Naive B cell (primary cell): ENCODE data around the gene SCLY. TPM values are rescaled to one million over a fixed set of nuclear protein-coding genes. Genes with fewer than 3 reads are reported as not detected.
"Not testable (repeated sequence)": the region's sequence is repeated elsewhere in the genome, so short reads cannot be mapped to it uniquely, and the experiment has no call there.

Experiments used
- ATAC-seq, 2 donors: fragments of 150-1000 bp; cut with Tn5 transposase; 2 replicates each; pipeline ENCODE4 v1.10.0; 2021; ENCODE audit warnings: low read depth in 2 of 2, mild to moderate bottlenecking in 2 of 2, moderate library complexity in 2 of 2
- DNase-seq: peaks from one replicate; pipeline ENCODE4 v3.0.0; 2022
- H3K27ac Mint-ChIP-seq, 6 donors: one replicate each; pipeline ENCODE4 v1.8.0; 2020 to 2022; ENCODE audit warnings: mild to moderate bottlenecking in 6 of 6, mixed read lengths in 6 of 6, moderate library complexity in 5 of 6, inconsistent platforms in 2 of 6
- H3K27me3 Mint-ChIP-seq, 3 donors: one replicate each; pipeline ENCODE4 v1.8.0; 2021 to 2022; ENCODE audit warnings: mixed read lengths in 3 of 3, mild to moderate bottlenecking in 1 of 3
- H3K36me3 Mint-ChIP-seq, 2 donors: one replicate each; pipeline ENCODE4 v1.8.0; 2020 to 2022; ENCODE audit warnings: mixed read lengths in 2 of 2, inconsistent platforms in 1 of 2, mild to moderate bottlenecking in 1 of 2
- H3K4me1 Mint-ChIP-seq, 3 donors: one replicate each; pipeline ENCODE4 v1.8.0; 2020 to 2022; ENCODE audit warnings: mixed read lengths in 3 of 3, inconsistent platforms in 1 of 3, mild to moderate bottlenecking in 1 of 3, moderate library complexity in 1 of 3
- H3K4me3 Mint-ChIP-seq, 8 donors: one replicate each; pipeline ENCODE4 v1.8.0; 2020 to 2022; ENCODE audit warnings: mild to moderate bottlenecking in 8 of 8, mixed read lengths in 8 of 8, moderate library complexity in 8 of 8, inconsistent platforms in 2 of 8
- H3K9me3 Mint-ChIP-seq, 7 donors: one replicate each; pipeline ENCODE4 v1.8.0; 2020 to 2022; ENCODE audit warnings: mixed read lengths in 7 of 7, mild to moderate bottlenecking in 5 of 7, inconsistent platforms in 2 of 7, moderate library complexity in 1 of 7
- polyA plus RNA-seq, 6 donors: library from polyadenylated mRNA; unstranded; fragments of 300-500 nt; fragmentation: Illumina TruSeq; gene quantifications; one replicate each; pipeline ENCODE4 v1.2.3, GENCODE V29; 2021; ENCODE audit warnings: low read depth in 6 of 6

SCLY gene
- polyA plus RNA-seq, 6 donors from 2014 or later: 11.5 to 18.8 (median 15.6) TPM

DNA sequence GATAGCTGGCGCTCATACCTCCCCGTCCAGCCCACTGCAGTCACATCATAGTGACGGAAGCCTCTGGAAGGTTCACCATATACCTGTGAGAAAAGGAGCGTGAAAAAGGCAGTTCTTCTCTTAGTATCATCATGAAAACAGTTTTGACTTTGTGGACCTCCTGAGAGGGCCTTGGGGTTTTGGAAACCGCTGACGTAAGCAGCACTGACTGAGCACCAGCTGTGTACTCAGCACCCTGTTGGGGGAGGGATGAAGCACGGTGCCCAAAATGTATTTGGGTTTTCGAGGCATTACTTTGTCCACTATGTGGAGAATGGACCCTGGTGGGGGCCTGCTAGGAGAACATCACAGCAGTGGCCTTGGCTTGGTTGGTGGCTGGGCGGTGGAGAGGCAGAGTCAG lies 5.4 kb downstream of the SCLY start:
- H3K27ac Mint-ChIP-seq: peak overlapping the region in 1 of 6 donors; percentile 1
- no peaks in the 10 kb centered on the region for H3K27me3 Mint-ChIP-seq
- no peaks in the 10 kb centered on the region for H3K9me3 Mint-ChIP-seq
- ATAC-seq (no peak), DNase-seq (no peak)
- H3K4me3 Mint-ChIP-seq: no peak overlapping the region
- peaks cover 9 to 16% (median 11%) of the 10 kb centered on the region in 3 donors for H3K4me1 Mint-ChIP-seq
- peaks cover 7 to 17% of the 10 kb centered on the region in 2 donors for H3K36me3 Mint-ChIP-seq

- DNase-seq, H3K4me3 Mint-ChIP-seq, H3K27me3 Mint-ChIP-seq, ATAC-seq, H3K9me3 Mint-ChIP-seq: not testable (repeated sequence)
- H3K27ac Mint-ChIP-seq: peak overlapping the region in 1 of 6 donors; percentile 1
- peaks cover 10 to 22% of the 10 kb centered on the region in 2 donors for H3K36me3 Mint-ChIP-seq
- H3K4me1 Mint-ChIP-seq: peaks cover 4 to 11% (median 6%) of the 10 kb centered on the region in 3 donors
Observed at GRCh38 chr2:238066718-238067117, 5.9 kb downstream of the SCLY start.

- peaks cover 22 to 33% of the 10 kb centered on the region in 2 donors for H3K36me3 Mint-ChIP-seq
- peak overlapping the region in 1 of 8 donors; percentile 6 for H3K4me3 Mint-ChIP-seq
- peaks cover 0 to 3% (median 1%) of the 10 kb centered on the region in 3 donors for H3K4me1 Mint-ChIP-seq
- no peaks in the 10 kb centered on the region for H3K27me3 Mint-ChIP-seq
- ATAC-seq (no peak), DNase-seq (no peak)
- H3K9me3 Mint-ChIP-seq: peaks cover 0 to 6% (median 0%) of the 10 kb centered on the region in 7 donors
- peak overlapping the region in 2 of 6 donors; percentile 21 to 22 for H3K27ac Mint-ChIP-seq
Observed at GRCh38 chr2:238067939-238068338, 7.1 kb downstream of the SCLY start.

DNA sequence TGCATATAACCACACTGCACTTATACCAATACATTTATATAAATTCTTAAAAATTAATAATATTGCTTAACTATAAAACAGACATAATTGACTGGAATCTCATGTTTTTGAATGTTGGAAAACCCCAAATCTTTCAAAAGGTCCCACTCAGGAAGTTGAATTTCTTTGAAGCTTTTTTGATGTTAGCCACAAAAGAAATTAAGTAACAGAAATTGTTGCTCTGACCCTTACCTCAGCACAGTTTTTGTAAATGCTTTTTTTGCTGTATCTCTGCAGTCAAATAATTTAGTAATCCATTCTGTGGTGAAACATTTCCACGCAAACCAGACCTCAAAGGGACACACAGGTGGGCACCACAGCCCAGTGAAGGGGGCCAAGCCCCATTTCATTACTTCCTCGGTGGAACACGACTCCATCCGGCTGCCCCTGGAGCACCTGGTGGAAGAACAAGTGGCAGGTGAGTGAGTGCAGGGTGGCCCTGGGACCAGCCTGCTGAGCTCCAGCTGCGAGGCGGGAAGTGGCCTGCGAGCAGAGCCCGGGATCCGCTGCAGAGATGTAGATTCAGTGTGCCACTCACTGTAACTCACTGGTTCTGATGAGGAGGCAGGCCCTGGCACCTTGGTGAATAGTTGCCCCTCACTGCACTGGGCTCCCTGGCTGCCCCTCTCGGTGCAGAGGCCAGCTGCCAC lies 8.4 kb downstream of the SCLY start:
- Mint-ChIP-seq H3K27ac (no peak overlapping the region), H3K36me3 (peaks cover 25 to 33% of the 10 kb centered on the region in 2 donors), H3K9me3 (peaks cover 0 to 6% (median 0%) of the 10 kb centered on the region in 7 donors), H3K4me3 (no peak overlapping the region), H3K4me1 (peaks cover 0 to 3% (median 0%) of the 10 kb centered on the region in 3 donors), H3K27me3 (no peaks in the 10 kb centered on the region)
- DNase-seq (no peak), ATAC-seq (no peak)

DNA sequence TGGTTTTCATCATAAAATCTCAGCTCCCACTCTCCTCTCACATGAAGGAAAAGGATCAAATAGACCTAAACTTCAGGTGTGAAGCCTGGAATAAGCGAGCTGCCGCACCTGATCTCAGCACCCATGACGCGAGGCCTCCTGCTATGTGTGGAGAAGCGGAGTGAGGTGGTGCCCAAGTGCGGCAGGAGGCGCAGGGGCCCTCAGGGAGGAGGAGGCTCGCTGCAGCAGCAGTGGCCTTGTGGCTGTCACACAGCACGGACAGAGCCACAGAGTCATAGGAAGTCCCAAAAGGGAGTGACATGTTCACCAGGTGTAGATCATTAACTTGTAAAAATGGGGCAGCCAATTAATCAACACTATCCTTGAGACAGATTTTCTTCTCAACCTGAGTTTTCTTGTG lies 9.1 kb downstream of the SCLY start:
- H3K4me3 Mint-ChIP-seq: no peak overlapping the region
- peaks cover 0 to 3% (median 2%) of the 10 kb centered on the region in 3 donors for H3K4me1 Mint-ChIP-seq

GRCh38 chr2:238075397-238075796 lies 14.6 kb downstream of the SCLY start:
- peaks cover 38 to 45% of the 10 kb centered on the region in 2 donors for H3K36me3 Mint-ChIP-seq
- peak overlapping the region in 1 of 6 donors; percentile 19 for H3K27ac Mint-ChIP-seq
- H3K4me1 Mint-ChIP-seq: peaks cover 0 to 4% (median 0%) of the 10 kb centered on the region in 3 donors
- ATAC-seq: no peak
- peaks cover 0 to 7% (median 3%) of the 10 kb centered on the region in 7 donors for H3K9me3 Mint-ChIP-seq
- DNase-seq: no peak
- no peak overlapping the region for H3K4me3 Mint-ChIP-seq
- no peaks in the 10 kb centered on the region for H3K27me3 Mint-ChIP-seq

More for the DNA sequence above, 9.1 kb downstream of the SCLY start:
- no peak for ATAC-seq
- Mint-ChIP-seq H3K36me3 (peaks cover 25 to 33% of the 10 kb centered on the region in 2 donors), H3K27me3 (no peaks in the 10 kb centered on the region), H3K9me3 (peaks cover 0 to 6% (median 0%) of the 10 kb centered on the region in 7 donors), H3K27ac (no peak overlapping the region)
- no peak for DNase-seq

DNA sequence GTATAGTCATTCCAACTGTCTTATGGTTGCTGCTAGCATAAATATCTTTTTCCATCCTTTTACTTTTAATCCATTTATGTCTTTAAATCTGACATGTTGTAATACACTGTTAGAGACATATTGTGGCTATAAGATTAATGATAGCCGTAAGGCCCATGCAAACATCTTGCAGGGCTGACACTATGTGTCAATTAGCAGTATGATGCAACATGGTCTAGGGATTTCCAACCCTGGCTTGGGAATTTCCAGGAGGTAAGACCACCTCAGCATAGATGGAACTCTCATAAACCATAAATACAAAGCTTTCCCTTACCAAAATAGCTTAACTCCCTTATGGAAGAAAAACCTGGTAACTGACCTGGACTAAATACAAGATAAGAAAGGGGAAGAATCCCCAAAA lies 16.5 kb downstream of the SCLY start:
- peaks cover 35 to 43% of the 10 kb centered on the region in 2 donors for H3K36me3 Mint-ChIP-seq
- no peak overlapping the region for H3K27ac Mint-ChIP-seq
- peaks cover 0 to 4% (median 0%) of the 10 kb centered on the region in 3 donors for H3K4me1 Mint-ChIP-seq
- no peak overlapping the region for H3K4me3 Mint-ChIP-seq
- peaks cover 0 to 9% (median 3%) of the 10 kb centered on the region in 7 donors for H3K9me3 Mint-ChIP-seq
- no peak for ATAC-seq
- no peaks in the 10 kb centered on the region for H3K27me3 Mint-ChIP-seq
- no peak for DNase-seq

- ATAC-seq: no peak
- no peak for DNase-seq
- Mint-ChIP-seq H3K36me3 (peaks cover 32 to 48% of the 10 kb centered on the region in 2 donors), H3K4me1 (peaks cover 0 to 2% (median 0%) of the 10 kb centered on the region in 3 donors), H3K27me3 (no peaks in the 10 kb centered on the region), H3K9me3 (peaks cover 0 to 6% (median 3%) of the 10 kb centered on the region in 7 donors), H3K27ac (peak overlapping the region in 1 of 6 donors; percentile 31), H3K4me3 (no peak overlapping the region)
Observed at GRCh38 chr2:238079874-238080327, 19.1 kb downstream of the SCLY start.

GRCh38 chr2:238080518-238080917 lies 19.7 kb downstream of the SCLY start:
- Mint-ChIP-seq H3K36me3 (peaks cover 37 to 52% of the 10 kb centered on the region in 2 donors), H3K9me3 (peaks cover 0 to 4% (median 3%) of the 10 kb centered on the region in 7 donors), H3K4me1 (peaks cover 0 to 3% (median 0%) of the 10 kb centered on the region in 3 donors), H3K27me3 (no peaks in the 10 kb centered on the region), H3K4me3 (no peak overlapping the region), H3K27ac (no peak overlapping the region)
- ATAC-seq: no peak
- no peak for DNase-seq

GRCh38 chr2:238081150-238081549 lies 20.3 kb downstream of the SCLY start:
- DNase-seq: no peak
- H3K27me3 Mint-ChIP-seq: no peaks in the 10 kb centered on the region
- H3K36me3 Mint-ChIP-seq: peaks cover 37 to 52% of the 10 kb centered on the region in 2 donors
- peaks cover 0 to 4% (median 3%) of the 10 kb centered on the region in 7 donors for H3K9me3 Mint-ChIP-seq
- peak overlapping the region in 1 of 6 donors; percentile 22 for H3K27ac Mint-ChIP-seq
- no peak overlapping the region for H3K4me3 Mint-ChIP-seq
- no peak for ATAC-seq
- H3K4me1 Mint-ChIP-seq: peaks cover 0 to 3% (median 0%) of the 10 kb centered on the region in 3 donors

DNA sequence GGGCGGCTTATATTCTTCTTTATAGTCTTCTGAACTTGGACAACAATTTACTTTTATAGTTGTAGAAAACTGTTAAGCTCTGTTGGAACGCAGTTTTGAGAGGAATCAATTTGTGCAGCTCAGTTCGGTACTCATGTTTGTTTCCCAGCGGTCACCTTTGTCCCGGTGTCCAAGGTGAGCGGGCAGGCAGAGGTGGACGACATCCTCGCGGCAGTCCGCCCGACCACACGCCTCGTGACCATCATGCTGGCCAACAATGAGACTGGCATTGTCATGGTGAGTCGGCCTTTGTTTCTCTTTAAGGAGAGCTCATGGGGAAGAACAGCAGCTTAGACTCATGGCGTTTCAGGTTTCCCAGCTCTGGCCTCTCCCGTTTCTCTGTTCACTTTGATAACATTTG lies 20.8 kb downstream of the SCLY start:
- ATAC-seq: no peak
- Mint-ChIP-seq H3K27ac (no peak overlapping the region), H3K9me3 (peaks cover 0 to 4% (median 3%) of the 10 kb centered on the region in 7 donors), H3K27me3 (no peaks in the 10 kb centered on the region), H3K4me3 (no peak overlapping the region), H3K36me3 (peaks cover 35 to 48% of the 10 kb centered on the region in 2 donors), H3K4me1 (peaks cover 0 to 3% (median 0%) of the 10 kb centered on the region in 3 donors)
- DNase-seq: no peak

DNA sequence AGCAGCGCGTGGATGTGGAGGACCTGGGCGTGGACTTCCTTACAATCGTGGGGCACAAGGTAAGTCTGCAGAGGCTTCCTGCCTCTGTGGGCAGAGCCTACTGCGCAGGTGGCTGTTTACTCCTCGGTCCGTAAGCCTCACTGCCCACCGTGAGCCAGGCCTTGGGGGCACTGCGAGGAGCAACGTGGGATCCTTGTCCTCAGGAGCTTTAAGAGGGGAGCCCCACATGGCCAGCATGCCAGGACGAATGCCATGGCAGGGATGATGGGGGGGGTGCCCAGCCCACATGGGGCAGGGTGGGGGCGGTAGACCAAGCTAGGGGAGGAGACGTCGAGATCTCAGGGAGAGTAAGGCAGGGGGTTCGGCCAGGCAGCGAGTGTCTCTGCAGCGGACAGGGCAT lies 21.4 kb downstream of the SCLY start:
- Mint-ChIP-seq H3K27me3 (no peaks in the 10 kb centered on the region), H3K4me3 (no peak overlapping the region), H3K27ac (no peak overlapping the region), H3K9me3 (peaks cover 0 to 3% (median 0%) of the 10 kb centered on the region in 7 donors), H3K4me1 (peaks cover 4 to 5% (median 4%) of the 10 kb centered on the region in 3 donors), H3K36me3 (peaks cover 29 to 42% of the 10 kb centered on the region in 2 donors)
- ATAC-seq (no peak), DNase-seq (no peak)

GRCh38 chr2:238082827-238083226 lies 22.0 kb downstream of the SCLY start:
- no peak for DNase-seq
- no peak overlapping the region for H3K27ac Mint-ChIP-seq
- no peak overlapping the region for H3K4me3 Mint-ChIP-seq
- ATAC-seq: no peak
- H3K4me1 Mint-ChIP-seq: peaks cover 8 to 12% (median 10%) of the 10 kb centered on the region in 3 donors
- H3K27me3 Mint-ChIP-seq: no peaks in the 10 kb centered on the region
- peaks cover 27 to 42% of the 10 kb centered on the region in 2 donors for H3K36me3 Mint-ChIP-seq
- H3K9me3 Mint-ChIP-seq: peaks cover 0 to 3% (median 0%) of the 10 kb centered on the region in 7 donors

GRCh38 chr2:238083919-238084318 lies 23.1 kb downstream of the SCLY start:
- Mint-ChIP-seq H3K4me3 (no peak overlapping the region), H3K27ac (no peak overlapping the region), H3K27me3 (no peaks in the 10 kb centered on the region), H3K4me1 (peaks cover 8 to 15% (median 10%) of the 10 kb centered on the region in 3 donors), H3K36me3 (peaks cover 27 to 35% of the 10 kb centered on the region in 2 donors), H3K9me3 (peaks cover 0 to 3% (median 0%) of the 10 kb centered on the region in 7 donors)
- no peak for ATAC-seq
- DNase-seq: no peak
